ENCODE data around the gene CRABP2. TPM values are rescaled to one million over a fixed set of nuclear protein-coding genes. Genes with fewer than 3 reads are reported as not detected.

Gene CRABP2
- total RNA-seq, 2 experiments from 2014 or later = 1.2 to 1.6 TPM

DNA sequence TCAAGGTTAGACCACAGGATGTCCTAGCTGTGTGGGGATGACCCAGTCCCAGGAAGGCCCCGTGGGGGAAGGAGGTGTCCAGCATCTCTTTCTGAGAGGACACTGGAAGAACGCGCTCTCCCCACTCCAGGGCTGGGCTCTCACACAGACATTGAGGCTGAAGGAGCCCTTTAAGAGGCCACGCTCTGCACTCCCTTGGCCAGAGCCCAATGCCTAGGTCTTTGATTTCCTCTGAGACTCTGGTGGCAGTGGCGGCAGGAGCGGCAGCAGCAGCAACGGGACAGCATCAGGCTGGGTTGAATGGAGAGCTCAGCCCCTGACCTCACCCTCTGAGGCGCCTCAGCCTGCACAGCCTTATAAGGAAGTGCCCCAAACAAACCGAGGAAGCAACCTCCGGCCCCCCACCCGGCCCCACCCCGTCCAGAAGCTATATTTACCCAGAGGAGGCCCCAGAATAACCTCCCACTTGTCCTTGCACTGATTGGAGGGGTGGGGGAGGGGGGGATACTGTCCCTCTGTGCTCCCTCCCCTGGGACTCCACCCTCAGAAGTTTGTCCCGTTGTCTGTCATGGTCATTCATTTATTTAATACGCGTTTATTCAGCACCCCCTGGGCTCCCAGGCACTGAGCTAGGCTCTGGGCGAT is 40.5 kb downstream of the CRABP2 start:
- Mint-ChIP-seq H3K36me3 (no peaks in the 10 kb centered on the region), H3K9me3 (no peaks in the 10 kb centered on the region), H3K4me1 (peaks cover 21% of the 10 kb centered on the region), H3K27me3 (no peaks in the 10 kb centered on the region), H3K4me3 (no peak overlapping the region), H3K27ac (no peak overlapping the region)
- DNase-seq = no peak

DNA sequence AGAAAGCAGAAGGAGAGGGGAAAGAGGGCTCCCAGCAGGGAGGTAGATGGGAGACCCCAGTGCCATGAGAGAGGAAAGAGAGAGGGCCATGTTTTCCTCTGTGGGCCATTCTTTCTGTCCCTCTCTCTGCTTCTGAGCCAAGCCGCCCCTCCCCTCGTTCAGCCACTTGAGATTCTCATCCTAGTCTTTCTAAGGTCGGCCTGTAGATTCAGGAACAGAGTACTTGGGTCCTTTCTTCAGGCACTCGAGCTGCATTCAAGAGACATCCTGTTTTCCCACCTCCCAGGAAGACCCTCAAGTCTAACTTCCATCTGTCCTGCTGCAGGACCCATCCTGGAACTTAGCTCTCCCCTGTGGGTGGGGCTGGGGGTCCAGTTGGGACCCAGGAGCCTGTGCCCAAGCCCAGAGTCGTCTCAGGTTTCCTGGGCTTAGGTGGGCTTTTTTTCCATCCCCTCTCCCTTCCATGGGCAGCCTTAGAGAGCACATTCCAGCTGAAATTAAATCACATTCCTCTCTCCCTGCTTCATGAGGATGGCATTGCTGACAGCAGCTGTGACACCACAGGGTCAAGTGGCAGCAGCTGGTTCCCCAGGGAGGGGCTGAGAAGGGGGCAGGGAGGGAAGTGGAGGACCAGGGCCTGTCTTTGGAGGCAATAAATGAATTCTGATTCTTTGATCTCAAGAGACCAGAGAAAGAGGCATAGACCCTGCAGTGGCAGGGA is 41.2 kb downstream of the CRABP2 start:
- Mint-ChIP-seq H3K27ac (no peak overlapping the region), H3K27me3 (no peaks in the 10 kb centered on the region), H3K4me1 (peaks cover 28% of the 10 kb centered on the region), H3K4me3 (no peak overlapping the region), H3K9me3 (no peaks in the 10 kb centered on the region), H3K36me3 (no peaks in the 10 kb centered on the region)
- no peak for DNase-seq

DNA sequence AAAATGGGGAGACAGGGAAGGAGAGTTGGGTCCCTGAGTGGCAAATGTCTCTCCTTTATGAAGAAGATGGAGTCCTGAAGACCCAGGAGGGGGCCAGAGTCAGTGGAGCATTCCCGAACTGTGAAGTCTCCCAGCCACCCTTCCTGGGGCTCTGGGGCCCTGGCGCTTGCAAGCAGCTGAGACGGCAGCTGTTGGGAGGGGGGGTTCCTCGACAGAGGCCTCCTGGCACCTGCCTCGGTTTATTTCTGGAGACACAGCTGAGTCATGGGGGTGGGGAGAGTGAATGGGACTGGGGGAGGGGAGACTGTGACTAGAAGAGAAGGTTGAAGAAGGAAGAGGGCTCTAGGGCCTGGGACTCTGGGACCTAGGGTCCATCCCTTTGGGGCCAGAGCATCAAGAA is 42.2 kb downstream of the CRABP2 start:
- Mint-ChIP-seq H3K4me1 (peaks cover 30% of the 10 kb centered on the region), H3K27me3 (peaks cover 4% of the 10 kb centered on the region), H3K4me3 (no peak overlapping the region), H3K36me3 (no peaks in the 10 kb centered on the region), H3K27ac (no peak overlapping the region), H3K9me3 (no peaks in the 10 kb centered on the region)
- DNase-seq = no peak

DNA sequence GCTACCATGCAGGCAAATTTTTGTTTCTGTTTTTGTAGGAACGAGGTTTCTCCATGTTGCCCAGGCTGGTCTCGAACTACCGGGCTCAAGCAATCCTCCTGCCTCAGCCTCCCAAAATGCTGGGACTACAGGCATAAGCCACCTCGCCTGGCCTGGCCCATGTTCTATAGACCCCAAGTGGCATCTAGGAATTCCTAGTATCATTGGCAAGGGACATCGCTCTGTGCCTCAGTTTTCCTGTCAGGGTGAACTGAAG is 42.7 kb downstream of the CRABP2 start:
- no peak overlapping the region for H3K4me3 Mint-ChIP-seq
- H3K4me1 Mint-ChIP-seq = peaks cover 34% of the 10 kb centered on the region
- H3K36me3 Mint-ChIP-seq = no peaks in the 10 kb centered on the region
- no peaks in the 10 kb centered on the region for H3K9me3 Mint-ChIP-seq
- peaks cover 8% of the 10 kb centered on the region for H3K27me3 Mint-ChIP-seq
- H3K27ac Mint-ChIP-seq = no peak overlapping the region
- DNase-seq = no peak

DNA sequence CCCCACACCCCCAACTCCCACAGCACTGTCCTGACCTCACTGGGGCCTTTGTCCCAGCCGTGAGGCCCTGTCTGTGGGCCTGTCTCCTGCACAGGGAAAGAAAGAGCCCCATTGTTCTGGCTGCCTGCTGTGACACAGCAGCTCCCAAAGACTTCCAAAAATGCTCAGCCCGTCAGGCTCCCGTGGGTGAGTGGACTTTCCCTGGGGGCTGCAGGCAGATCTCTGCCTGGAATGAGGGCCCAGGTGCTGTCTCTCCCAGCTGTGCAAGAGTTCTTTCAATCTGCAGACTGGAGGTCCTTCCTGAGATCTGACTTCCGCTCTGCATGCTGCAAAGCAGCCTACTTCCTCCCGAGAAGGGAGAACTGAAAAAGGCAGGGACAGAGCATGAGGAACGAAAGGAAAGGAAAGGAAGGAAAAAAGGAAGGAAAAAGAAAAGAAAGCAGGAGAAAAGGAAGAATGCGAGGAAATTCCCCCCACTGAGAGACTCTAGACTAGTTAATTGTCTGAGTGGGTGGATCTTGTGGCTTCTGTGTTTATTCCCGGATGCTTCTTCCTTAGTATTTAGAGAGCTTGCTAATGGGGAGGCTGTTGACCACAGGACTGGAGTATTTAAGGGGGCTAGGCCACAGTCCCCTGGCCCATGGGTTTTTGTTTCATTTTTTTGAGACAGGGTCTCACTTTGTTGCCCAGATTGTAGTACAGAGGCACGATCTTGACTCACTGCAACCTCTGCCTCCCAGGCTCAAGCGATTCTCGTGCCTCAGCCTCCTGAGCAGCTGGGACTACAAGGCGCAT is 43.2 kb downstream of the CRABP2 start:
- H3K27ac Mint-ChIP-seq = no peak overlapping the region
- peaks cover 39% of the 10 kb centered on the region for H3K4me1 Mint-ChIP-seq
- no peaks in the 10 kb centered on the region for H3K36me3 Mint-ChIP-seq
- DNase-seq = no peak
- H3K4me3 Mint-ChIP-seq = no peak overlapping the region
- no peaks in the 10 kb centered on the region for H3K9me3 Mint-ChIP-seq
- H3K27me3 Mint-ChIP-seq = peaks cover 14% of the 10 kb centered on the region

DNA sequence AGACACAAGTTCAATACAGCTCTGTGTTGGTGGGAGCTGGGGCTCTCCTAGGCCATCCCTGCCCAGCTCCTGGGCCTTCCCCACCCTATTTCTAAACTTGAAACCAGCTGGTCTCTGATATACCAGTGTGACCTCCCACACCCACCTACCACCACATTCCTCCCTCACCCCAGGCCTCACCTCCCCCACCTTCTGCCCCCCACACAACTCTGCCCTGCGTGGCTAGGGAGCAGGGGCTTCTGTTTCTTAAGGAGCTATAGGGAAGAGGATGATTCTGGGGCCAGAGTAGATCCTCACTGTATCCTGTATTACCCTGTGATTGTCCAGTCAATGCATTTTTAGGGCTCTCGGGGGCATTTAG is 44.7 kb downstream of the CRABP2 start:
- H3K27me3 Mint-ChIP-seq = peaks cover 28% of the 10 kb centered on the region
- peak overlapping the region; percentile 82 for H3K27ac Mint-ChIP-seq
- peaks cover 44% of the 10 kb centered on the region for H3K4me1 Mint-ChIP-seq
- H3K36me3 Mint-ChIP-seq = no peaks in the 10 kb centered on the region
- no peaks in the 10 kb centered on the region for H3K9me3 Mint-ChIP-seq
- no peak for DNase-seq
- H3K4me3 Mint-ChIP-seq = peak overlapping the region; percentile 84

DNA sequence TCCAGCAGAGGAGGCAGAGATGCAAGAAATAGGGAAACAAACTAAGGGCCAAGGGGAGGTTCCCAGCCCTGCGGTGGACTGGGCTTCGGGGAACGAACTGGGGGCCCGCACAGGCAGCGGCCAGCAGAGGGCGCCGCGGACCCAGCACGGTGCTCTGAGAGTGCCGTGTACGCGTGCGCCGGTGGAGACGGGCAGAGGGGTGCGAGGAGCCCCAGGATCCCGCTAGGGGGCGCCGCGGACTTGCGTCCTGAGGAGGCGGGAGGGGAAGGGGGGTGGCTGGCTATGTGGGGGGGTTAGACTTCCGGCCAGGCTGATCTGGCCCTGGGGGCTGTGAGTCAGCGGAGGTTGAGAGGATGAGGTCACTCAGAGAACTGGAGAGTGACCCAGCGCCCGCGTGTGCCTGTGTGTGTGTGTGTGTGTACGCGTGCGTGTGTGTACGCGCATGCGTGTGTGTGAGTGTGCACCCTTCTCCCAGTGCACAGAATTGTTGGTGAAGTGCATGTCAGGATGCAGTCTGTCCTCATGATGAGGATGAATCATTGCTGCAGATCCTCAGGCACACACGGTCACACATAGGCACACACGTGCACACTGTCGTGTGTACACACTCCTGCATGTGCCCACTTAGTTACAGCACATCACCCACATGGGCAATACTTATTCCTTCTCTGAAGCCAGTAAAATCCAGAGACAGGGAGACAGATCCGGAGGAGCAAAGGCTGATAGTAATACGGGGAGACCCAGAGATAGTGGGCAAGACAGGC is 45.2 kb downstream of the CRABP2 start:
- H3K4me1 Mint-ChIP-seq = peaks cover 44% of the 10 kb centered on the region
- H3K27me3 Mint-ChIP-seq = peaks cover 34% of the 10 kb centered on the region
- H3K4me3 Mint-ChIP-seq = peak overlapping the region; percentile 84
- no peaks in the 10 kb centered on the region for H3K9me3 Mint-ChIP-seq
- DNase-seq = peak; percentile 96
- H3K27ac Mint-ChIP-seq = peak overlapping the region; percentile 82
- H3K36me3 Mint-ChIP-seq = no peaks in the 10 kb centered on the region

DNA sequence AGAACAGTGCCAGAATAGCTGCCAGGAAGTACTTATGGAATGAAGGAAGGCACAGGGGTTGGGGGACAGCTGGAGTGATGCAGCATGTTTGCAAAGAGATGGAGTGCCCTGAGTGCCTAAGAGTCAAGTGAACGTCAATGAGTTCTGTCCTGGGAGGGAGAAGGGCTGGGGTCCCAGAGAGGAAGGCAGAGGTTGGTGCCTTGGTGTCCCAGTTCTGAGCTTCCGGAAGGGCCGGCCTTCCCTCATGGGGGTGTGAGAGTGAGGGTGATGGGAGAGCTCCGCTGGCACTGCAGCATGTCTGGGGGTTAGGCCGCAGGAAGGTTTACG is 45.8 kb downstream of the CRABP2 start:
- Mint-ChIP-seq H3K27me3 (peaks cover 38% of the 10 kb centered on the region), H3K4me1 (peaks cover 44% of the 10 kb centered on the region), H3K9me3 (no peaks in the 10 kb centered on the region), H3K27ac (no peak overlapping the region), H3K36me3 (no peaks in the 10 kb centered on the region), H3K4me3 (peak overlapping the region; percentile 84)
- DNase-seq = no peak

DNA sequence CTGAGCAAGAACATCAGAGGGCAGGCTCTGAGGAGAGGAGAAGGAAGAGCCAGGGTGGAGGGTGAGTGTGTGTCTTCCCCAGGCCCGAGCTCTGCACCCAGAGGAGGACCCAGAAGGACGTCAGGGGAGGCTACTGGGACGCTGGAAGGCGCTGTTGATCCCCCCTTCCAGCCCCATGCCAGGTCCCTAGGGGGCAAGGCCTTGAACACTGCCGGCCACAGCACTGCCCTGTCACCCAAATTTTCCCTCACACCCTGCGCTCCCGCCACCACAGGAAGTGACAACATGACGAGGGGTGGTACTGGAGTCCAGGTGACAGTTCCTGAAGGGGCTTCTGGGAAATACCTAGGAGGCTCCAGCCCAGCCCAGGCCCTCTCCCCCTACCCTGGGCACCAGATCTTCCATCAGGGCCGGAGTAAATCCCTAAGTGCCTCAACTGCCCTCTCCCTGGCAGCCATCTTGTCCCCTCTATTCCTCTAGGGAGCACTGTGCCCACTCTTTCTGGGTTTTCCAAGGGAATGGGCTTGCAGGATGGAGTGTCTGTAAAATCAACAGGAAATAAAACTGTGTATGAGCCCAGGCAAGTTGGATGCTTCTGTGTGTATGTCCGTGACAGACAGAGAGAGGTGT is 46.3 kb downstream of the CRABP2 start:
- DNase-seq = no peak
- Mint-ChIP-seq H3K4me3 (peak overlapping the region; percentile 84), H3K27me3 (peaks cover 43% of the 10 kb centered on the region), H3K9me3 (no peaks in the 10 kb centered on the region), H3K36me3 (no peaks in the 10 kb centered on the region), H3K27ac (no peak overlapping the region), H3K4me1 (peaks cover 42% of the 10 kb centered on the region)

DNA sequence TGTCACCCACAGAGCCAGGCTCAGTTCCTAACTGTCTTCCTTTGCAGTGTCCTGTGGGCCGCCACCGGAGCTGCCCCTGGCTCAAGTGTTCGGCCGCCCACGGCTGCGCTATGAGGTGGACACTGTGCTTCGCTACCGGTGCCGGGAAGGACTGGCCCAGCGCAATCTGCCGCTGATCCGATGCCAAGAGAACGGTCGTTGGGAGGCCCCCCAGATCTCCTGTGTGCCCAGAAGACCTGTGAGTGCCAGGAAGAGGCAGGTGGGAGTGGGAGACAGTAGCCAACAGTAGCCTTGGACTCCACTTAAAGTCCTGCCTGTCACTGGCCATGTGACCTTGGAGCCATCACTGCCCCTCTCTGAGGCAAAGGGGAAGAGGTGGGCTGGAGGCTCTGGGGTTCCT is 46.9 kb downstream of the CRABP2 start:
- Mint-ChIP-seq H3K9me3 (no peaks in the 10 kb centered on the region), H3K27me3 (peaks cover 49% of the 10 kb centered on the region), H3K27ac (no peak overlapping the region), H3K4me1 (peaks cover 42% of the 10 kb centered on the region), H3K36me3 (no peaks in the 10 kb centered on the region), H3K4me3 (no peak overlapping the region)
- no peak for DNase-seq

DNA sequence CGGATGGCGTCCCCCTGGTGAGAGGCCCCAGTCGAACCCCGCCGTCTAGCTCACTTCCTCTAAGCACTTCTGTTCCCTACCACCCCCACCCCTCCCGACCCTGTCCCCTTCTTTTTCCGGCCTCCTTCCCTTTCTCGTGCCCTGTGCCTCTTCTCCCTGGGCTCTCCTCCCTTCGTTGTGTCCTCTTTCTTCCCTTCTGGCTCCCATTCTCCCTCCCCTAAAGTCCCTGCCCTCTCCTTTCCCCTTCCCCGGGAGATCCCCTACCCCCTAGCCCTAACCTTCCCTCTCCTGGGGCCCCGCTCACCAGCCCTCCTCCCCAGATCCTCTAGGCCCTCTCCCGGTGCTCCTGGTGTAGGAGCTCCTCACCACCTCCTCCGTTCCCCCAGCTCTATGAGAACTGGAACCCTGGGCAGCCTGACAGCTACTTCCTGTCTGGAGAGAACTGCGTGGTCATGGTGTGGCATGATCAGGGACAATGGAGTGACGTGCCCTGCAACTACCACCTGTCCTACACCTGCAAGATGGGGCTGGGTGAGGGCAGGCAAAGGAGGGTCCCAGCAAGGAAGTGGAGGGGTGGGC is 47.6 kb downstream of the CRABP2 start:
- Mint-ChIP-seq H3K4me3 (peak overlapping the region; percentile 44), H3K4me1 (peaks cover 42% of the 10 kb centered on the region), H3K36me3 (no peaks in the 10 kb centered on the region), H3K9me3 (no peaks in the 10 kb centered on the region), H3K27me3 (peaks cover 56% of the 10 kb centered on the region), H3K27ac (no peak overlapping the region)
- DNase-seq = no peak

DNA sequence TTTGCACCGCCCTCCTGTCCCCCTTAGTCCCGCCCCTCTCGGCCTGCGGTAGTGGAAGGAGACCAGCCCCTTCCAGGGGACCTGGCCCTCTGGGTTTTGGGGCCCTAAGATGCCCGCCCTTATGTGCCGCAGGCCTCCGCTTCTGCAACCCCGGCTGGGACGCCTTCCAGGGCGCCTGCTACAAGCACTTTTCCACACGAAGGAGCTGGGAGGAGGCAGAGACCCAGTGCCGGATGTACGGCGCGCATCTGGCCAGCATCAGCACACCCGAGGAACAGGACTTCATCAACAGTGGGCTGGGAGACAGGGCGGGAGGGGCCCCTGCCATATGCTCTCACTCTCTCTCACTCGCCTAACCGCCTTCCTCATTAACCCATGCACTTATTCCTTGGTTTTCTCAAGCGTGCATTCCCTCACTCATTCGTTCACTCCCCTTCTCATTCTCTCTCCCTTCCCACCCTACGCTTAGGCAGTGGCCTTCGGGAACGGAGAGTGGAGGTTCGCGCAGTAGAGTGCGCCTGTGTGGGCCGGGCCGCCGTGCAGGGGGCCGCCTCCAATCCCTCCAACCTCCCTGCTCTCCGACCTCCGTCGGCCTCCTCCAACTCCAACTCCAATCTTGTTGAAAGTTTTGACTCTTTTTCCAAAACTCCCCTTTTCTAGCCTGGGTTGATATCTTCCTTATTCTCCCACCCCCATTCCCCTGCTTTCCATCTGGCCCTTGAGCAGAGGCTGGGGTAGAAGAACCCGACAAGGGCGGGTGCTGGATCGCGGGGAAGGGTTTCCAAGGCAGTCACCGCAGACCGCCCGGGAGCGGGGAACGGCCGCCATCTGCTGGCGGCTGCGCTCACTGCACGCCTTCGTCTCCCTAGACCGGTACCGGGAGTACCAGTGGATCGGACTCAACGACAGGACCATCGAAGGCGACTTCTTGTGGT is 48.3 kb downstream of the CRABP2 start:
- Mint-ChIP-seq H3K27me3 (peaks cover 60% of the 10 kb centered on the region), H3K27ac (no peak overlapping the region), H3K9me3 (no peaks in the 10 kb centered on the region), H3K4me3 (peak overlapping the region; percentile 44), H3K36me3 (no peaks in the 10 kb centered on the region), H3K4me1 (peaks cover 41% of the 10 kb centered on the region)
- DNase-seq = peak; percentile 74

DNA sequence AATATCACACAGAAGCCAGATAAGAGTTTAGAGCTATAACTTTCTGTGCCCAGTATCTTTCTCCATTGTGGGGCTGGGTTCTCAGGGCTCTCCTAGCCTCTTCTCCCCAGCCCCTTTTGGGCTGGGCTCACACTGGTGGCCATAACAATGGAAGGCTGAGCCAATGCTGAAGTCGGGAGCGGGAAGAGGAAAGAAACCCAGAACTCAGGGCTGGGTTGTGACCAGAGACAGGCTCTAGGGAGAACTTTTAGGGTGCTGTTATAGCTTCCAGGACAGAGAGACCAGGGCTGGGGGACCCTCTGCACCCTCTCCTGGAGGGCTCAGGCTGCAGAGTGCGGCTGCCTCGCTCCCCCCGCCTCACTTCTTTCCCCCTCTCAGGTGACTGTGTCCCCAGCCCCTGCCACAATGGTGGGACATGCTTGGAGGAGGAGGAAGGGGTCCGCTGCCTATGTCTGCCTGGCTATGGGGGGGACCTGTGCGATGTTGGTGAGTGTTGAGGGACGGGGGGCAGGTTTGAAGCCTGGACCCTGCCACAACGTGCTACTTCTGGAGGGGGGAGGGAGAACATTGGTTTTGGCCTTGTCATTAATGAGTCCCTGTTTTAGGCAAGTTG is 49.4 kb downstream of the CRABP2 start:
- Mint-ChIP-seq H3K4me1 (peaks cover 32% of the 10 kb centered on the region), H3K9me3 (no peaks in the 10 kb centered on the region)
- no peak for DNase-seq

More for the DNA sequence above, 49.4 kb downstream of the CRABP2 start:
- H3K4me3 Mint-ChIP-seq = no peak overlapping the region
- no peaks in the 10 kb centered on the region for H3K36me3 Mint-ChIP-seq
- H3K27me3 Mint-ChIP-seq = peaks cover 70% of the 10 kb centered on the region
- H3K27ac Mint-ChIP-seq = no peak overlapping the region
